GM19397 (cell line): ENCODE measurements around the gene SLC7A7.
A peak's percentile ranks its signal among the peaks of the same experiment; 100 is the strongest.
"Not testable (repeated sequence)": the region's sequence is repeated elsewhere in the genome, so short reads cannot be mapped to it uniquely, and the experiment has no call there.

Experiments used
- ATAC-seq: cut with Tn5 transposase; IDR thresholded peaks from one replicate; pipeline ENCODE4 v1.9.1; 2021; ENCODE audit warnings: mild to moderate bottlenecking, moderate library complexity; ENCODE audit not compliant: unreplicated experiment

Gene SLC7A7

GRCh38 chr14:22822016-22822570 is 6.9 kb upstream of the SLC7A7 start:
- ATAC-seq = no peak

- ATAC-seq = no peak
These were observed 6.2 kb upstream of the SLC7A7 start for GRCh38 chr14:22821193-22822015.

GRCh38 chr14:22820731-22821130 is 5.5 kb upstream of the SLC7A7 start:
- no peak for ATAC-seq

GRCh38 chr14:22819151-22819988 is 4.1 kb upstream of the SLC7A7 start:
- ATAC-seq = no peak

- ATAC-seq = no peak
These were observed 862 bp downstream of the SLC7A7 start for GRCh38 chr14:22814373-22814772.

- ATAC-seq = no peak
These were observed 2.1 kb downstream of the SLC7A7 start for GRCh38 chr14:22813145-22813544.

GRCh38 chr14:22812744-22813143 is 2.5 kb downstream of the SLC7A7 start:
- ATAC-seq = no peak

- ATAC-seq = no peak
These were observed 3.5 kb downstream of the SLC7A7 start for GRCh38 chr14:22811722-22812121.

- no peak for ATAC-seq
These were observed 6.6 kb downstream of the SLC7A7 start for GRCh38 chr14:22808388-22809209.

- ATAC-seq = no peak
These were observed 7.7 kb downstream of the SLC7A7 start for GRCh38 chr14:22807432-22808087.

- not testable (repeated sequence) for ATAC-seq
These were observed 10.0 kb downstream of the SLC7A7 start for GRCh38 chr14:22805235-22805634.

GRCh38 chr14:22803687-22803974 is 11.6 kb downstream of the SLC7A7 start:
- ATAC-seq = peak; percentile 43

GRCh38 chr14:22802860-22803686 is 12.2 kb downstream of the SLC7A7 start:
- peak; percentile 45 for ATAC-seq

- ATAC-seq = no peak
These were observed 13.5 kb downstream of the SLC7A7 start for GRCh38 chr14:22801716-22802115.

GRCh38 chr14:22800346-22800745 is 14.9 kb downstream of the SLC7A7 start:
- ATAC-seq = no peak

- no peak for ATAC-seq
These were observed 16.7 kb downstream of the SLC7A7 start for GRCh38 chr14:22798528-22798927.

GRCh38 chr14:22797017-22797917 is 18.0 kb downstream of the SLC7A7 start:
- no peak for ATAC-seq

GRCh38 chr14:22796087-22796707 is 19.0 kb downstream of the SLC7A7 start:
- no peak for ATAC-seq
